Right lobe of liver (tissue), 4 donors: ENCODE data around the gene SF3B4.

Source experiments
- POLR2A ChIP-seq: fragments of 450-650 bp; IDR thresholded peaks from one replicate; pipeline ENCODE4 v1.6.1; 2017; ENCODE audit warnings: antibody characterized with exemption, mild to moderate bottlenecking
- TF ChIP-seq, protein P1 (sequence below), 4 donors: fragments of 200-600 bp in 3 of 4; fragments of 450-650 bp in 1 of 4; IDR thresholded peaks; one replicate each; pipeline versions ENCODE4 v1.5.1 to v1.8.0; 2016 to 2022; ENCODE audit warnings: antibody characterized with exemption in 4 of 4, mild to moderate bottlenecking in 2 of 4
- donor health status: DM: no; HTN: no; CAD: no.
- donor health status: DM: no; HTN: no; CAD: no.
- donor health status: DM: no; HTN: yes; CAD: no.

DNA sequence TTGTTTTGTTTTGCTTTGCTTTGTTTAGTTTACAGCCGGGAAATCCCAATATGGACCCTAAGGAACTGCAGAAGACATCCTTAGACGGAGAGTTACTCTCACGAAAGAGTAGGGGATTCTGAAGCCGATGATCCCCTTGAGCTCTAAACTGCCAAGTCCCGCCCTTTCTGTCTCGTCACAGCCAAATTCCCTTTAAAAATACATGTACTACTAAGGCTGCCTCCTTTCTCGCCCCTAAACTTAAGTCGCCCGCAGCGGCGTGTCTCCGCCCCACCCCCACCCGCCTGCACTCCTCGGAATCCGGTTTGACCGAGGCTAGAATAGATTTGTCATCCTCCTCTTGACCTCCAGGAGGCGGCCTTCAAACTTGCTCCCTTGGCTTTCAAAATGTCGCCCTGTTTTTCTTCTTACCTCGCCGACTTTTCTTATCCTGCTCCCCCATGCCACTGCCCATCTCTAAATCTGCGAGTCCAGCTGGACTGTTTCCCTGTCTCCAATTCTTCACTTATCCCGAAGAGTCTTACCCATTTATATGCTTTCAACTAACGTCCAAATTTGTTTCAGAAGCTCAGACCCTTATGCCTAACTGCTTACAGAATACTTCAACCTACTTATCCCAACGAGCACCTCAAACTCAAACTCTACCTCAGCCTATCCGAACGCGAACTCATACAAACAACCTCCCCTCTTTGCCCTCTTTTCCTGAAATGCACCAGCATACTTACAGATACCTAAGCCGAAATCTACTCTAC, 39.2 kb downstream of the SF3B4 start:
- TF ChIP-seq, protein P1, sequence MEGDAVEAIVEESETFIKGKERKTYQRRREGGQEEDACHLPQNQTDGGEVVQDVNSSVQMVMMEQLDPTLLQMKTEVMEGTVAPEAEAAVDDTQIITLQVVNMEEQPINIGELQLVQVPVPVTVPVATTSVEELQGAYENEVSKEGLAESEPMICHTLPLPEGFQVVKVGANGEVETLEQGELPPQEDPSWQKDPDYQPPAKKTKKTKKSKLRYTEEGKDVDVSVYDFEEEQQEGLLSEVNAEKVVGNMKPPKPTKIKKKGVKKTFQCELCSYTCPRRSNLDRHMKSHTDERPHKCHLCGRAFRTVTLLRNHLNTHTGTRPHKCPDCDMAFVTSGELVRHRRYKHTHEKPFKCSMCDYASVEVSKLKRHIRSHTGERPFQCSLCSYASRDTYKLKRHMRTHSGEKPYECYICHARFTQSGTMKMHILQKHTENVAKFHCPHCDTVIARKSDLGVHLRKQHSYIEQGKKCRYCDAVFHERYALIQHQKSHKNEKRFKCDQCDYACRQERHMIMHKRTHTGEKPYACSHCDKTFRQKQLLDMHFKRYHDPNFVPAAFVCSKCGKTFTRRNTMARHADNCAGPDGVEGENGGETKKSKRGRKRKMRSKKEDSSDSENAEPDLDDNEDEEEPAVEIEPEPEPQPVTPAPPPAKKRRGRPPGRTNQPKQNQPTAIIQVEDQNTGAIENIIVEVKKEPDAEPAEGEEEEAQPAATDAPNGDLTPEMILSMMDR (IDR thresholded peaks at IDR 0.05) = peak; percentile 38 to 55 (median 44)
- TF ChIP-seq POLR2A = no peak
